HL-60 (cell line): ENCODE data around the gene HOXB5.

Experiments used
- POLR2AphosphoS5 ChIP-seq: IDR thresholded peaks from 2 replicates; pipeline ENCODE4 v1.6.1; 2012; ENCODE audit warnings: low read depth
- TF ChIP-seq, protein P1 (sequence below): IDR thresholded peaks from one replicate; pipeline ENCODE4 v1.5.1; 2011; ENCODE audit warnings: low read length, control low read depth, inconsistent platforms; ENCODE audit not compliant: insufficient read depth
- TF ChIP-seq, protein P2 (sequence below): IDR thresholded peaks from 2 replicates; pipeline ENCODE4 v1.6.1; 2012; ENCODE audit warnings: low read depth; ENCODE audit not compliant: insufficient replicate concordance

DNA sequence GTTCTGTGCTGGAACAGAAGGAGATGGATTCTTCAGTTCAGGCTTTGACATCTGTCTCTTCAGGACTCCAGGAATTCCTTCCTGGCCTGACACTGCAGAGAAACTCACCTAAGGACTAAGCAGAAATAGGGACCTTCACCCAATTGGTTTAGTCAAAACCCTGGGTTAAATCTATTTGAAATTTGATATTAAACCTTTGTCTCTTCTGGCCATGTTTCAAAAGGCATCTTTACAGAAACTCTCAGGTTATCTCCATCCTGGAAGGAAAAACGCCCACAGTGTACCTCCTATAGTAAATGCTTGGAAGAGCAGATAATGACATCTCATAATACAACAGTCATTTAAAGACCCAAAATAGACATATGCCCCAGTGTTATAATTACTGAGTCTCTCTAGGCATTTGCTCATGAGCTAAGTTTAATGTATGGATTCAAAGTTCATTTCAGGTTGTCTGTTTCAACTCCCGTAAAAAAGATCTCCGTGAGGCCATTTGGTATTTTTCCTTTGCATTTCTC is 9.8 kb downstream of the HOXB5 start:
- TF ChIP-seq, protein P1, sequence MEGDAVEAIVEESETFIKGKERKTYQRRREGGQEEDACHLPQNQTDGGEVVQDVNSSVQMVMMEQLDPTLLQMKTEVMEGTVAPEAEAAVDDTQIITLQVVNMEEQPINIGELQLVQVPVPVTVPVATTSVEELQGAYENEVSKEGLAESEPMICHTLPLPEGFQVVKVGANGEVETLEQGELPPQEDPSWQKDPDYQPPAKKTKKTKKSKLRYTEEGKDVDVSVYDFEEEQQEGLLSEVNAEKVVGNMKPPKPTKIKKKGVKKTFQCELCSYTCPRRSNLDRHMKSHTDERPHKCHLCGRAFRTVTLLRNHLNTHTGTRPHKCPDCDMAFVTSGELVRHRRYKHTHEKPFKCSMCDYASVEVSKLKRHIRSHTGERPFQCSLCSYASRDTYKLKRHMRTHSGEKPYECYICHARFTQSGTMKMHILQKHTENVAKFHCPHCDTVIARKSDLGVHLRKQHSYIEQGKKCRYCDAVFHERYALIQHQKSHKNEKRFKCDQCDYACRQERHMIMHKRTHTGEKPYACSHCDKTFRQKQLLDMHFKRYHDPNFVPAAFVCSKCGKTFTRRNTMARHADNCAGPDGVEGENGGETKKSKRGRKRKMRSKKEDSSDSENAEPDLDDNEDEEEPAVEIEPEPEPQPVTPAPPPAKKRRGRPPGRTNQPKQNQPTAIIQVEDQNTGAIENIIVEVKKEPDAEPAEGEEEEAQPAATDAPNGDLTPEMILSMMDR = no peak
- TF ChIP-seq, protein P2, sequence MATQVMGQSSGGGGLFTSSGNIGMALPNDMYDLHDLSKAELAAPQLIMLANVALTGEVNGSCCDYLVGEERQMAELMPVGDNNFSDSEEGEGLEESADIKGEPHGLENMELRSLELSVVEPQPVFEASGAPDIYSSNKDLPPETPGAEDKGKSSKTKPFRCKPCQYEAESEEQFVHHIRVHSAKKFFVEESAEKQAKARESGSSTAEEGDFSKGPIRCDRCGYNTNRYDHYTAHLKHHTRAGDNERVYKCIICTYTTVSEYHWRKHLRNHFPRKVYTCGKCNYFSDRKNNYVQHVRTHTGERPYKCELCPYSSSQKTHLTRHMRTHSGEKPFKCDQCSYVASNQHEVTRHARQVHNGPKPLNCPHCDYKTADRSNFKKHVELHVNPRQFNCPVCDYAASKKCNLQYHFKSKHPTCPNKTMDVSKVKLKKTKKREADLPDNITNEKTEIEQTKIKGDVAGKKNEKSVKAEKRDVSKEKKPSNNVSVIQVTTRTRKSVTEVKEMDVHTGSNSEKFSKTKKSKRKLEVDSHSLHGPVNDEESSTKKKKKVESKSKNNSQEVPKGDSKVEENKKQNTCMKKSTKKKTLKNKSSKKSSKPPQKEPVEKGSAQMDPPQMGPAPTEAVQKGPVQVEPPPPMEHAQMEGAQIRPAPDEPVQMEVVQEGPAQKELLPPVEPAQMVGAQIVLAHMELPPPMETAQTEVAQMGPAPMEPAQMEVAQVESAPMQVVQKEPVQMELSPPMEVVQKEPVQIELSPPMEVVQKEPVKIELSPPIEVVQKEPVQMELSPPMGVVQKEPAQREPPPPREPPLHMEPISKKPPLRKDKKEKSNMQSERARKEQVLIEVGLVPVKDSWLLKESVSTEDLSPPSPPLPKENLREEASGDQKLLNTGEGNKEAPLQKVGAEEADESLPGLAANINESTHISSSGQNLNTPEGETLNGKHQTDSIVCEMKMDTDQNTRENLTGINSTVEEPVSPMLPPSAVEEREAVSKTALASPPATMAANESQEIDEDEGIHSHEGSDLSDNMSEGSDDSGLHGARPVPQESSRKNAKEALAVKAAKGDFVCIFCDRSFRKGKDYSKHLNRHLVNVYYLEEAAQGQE = no peak
- TF ChIP-seq POLR2AphosphoS5 = no peak
